GM18508 (cell line): ENCODE data around the gene TMEM45A.

Experiments
- ATAC-seq: cut with Tn5 transposase; IDR thresholded peaks from one replicate; pipeline ENCODE4 v1.9.1; 2021; ENCODE audit warnings: moderate number of reproducible peaks; ENCODE audit not compliant: insufficient read depth, unreplicated experiment

TMEM45A gene

GRCh38 chr3:100606894-100607512 lies 114.6 kb downstream of the TMEM45A start:
- peak; percentile 73 for ATAC-seq

GRCh38 chr3:100609305-100609704 lies 116.9 kb downstream of the TMEM45A start, which contains the start of gene ADGRG7:
TSS of gene ADGRG7 (plus strand) at chr3:100609601. CDS start at chr3:100609857, 256 bp downstream.
- no peak for ATAC-seq

DNA sequence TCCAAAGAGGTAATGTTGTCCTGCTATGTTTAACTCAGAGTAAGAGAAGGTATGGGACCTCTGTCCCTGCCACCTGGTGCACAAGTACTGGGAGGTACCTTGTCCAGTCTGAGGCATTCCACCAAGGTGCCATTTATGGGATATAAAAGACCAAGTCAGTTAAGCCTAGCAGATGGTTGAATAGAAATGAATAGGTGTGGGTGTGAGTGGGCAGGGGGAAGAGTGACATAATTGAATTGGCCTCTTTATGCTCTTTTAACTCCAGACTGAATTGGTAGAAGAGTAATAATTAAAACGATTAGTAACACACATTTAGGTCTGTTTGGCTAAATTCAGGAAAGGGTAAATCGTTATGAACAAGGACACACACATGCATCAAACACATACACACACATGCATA lies 117.5 kb downstream of the TMEM45A start:
- ATAC-seq = no peak

- ATAC-seq = no peak
Observed at GRCh38 chr3:100611221-100611620, 118.8 kb downstream of the TMEM45A start.

GRCh38 chr3:100613721-100614390 lies 121.4 kb downstream of the TMEM45A start:
- ATAC-seq = peak; percentile 68

DNA sequence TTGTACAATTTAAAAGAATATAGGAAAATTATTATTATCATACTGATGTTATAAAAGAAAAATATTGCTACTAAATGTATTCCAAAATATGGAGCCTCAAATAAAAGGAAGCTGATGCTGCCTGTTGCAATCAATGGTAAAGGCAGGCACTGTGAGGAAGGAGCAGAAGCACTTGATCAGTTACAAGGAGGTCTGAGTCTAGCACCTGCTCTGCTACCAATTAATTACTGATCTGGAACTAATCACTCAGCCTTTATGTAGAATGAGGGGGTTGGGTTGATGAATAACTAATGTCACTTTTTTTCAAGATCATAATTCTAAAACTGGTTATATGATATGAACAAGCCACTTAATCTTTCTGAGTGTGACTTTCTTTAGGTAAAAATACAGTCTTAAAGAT lies 122.5 kb downstream of the TMEM45A start:
- peak; percentile 56 for ATAC-seq

DNA sequence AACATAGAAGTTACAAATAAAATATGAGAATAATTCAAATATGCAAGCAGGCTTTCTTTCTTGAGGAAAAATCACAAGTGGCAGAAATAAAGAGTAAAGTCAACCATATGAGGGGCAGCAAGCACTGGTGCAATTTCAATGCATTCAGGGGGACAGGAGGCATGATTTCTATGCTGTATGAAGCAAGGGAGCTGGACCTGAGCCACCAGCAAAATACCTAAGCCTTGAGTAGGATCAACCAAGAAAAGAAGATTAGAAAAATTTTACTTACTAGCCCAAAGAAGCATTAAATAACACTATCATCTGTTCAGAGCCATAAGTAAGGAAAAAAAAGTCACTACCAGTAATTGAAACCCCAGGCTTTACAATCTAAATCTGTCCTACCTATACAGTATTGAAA lies 123.3 kb downstream of the TMEM45A start:
- ATAC-seq = no peak

DNA sequence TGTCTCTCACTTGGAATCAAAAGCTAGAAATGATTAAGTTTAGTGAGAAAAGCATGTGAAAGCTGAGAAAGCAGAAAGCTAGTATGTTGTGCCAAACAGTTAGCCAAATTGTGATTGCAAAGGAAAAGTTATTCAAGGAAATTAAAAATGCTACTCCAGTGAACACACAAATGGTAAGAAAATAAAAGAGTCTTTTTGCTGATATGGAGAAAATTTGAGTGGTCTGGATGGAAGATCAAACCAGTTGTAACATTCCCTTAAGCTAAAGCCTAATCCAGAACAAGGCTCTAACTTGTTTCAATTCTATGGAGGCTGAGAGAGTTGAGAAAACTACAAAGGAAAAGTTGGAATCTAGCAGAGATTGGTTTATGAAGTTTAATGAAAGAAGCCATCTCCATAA lies 128.8 kb downstream of the TMEM45A start:
- no peak for ATAC-seq
